Mucosa of descending colon (tissue), 3 donors: Measurements from ENCODE around the gene CNTNAP2. TPM values are rescaled to one million over a fixed set of nuclear protein-coding genes. Genes with fewer than 3 reads are reported as not detected.

Experiments
- ATAC-seq: fragments of 200-7000 bp; cut with Tn5 transposase; one replicate; pipeline ENCODE4 v1.9.1; 2020; ENCODE audit warnings: mild to moderate bottlenecking, moderate library complexity
- DNase-seq, 3 donors: peaks; one replicate each; pipeline ENCODE4 v3.0.0-alpha.2; 2020
- H3K36me3 ChIP-seq: fragments of 200-600 bp; one replicate; pipeline ENCODE4 v1.8.0; 2021; ENCODE audit warnings: low read depth, mild to moderate bottlenecking
- H3K4me1 ChIP-seq: fragments of 200-600 bp; one replicate; pipeline ENCODE4 v1.8.0; 2021; ENCODE audit warnings: low read depth, mild to moderate bottlenecking
- H3K4me3 ChIP-seq: fragments of 200-600 bp; one replicate; pipeline ENCODE4 v1.8.0; 2021; ENCODE audit warnings: mild to moderate bottlenecking
- H3K9me3 ChIP-seq: fragments of 200-600 bp; one replicate; pipeline ENCODE4 v1.8.0; 2021; ENCODE audit warnings: mild to moderate bottlenecking
- CTCF ChIP-seq: fragments of 200-600 bp; IDR thresholded peaks from one replicate; pipeline ENCODE4 v1.8.0; 2022; ENCODE audit warnings: antibody characterized with exemption, mild to moderate bottlenecking
- intact Hi-C, 2 donors: fragments of 100-400 bp; cut with DNase I in 1 of 2; cut with micrococcal nuclease in 1 of 2; formaldehyde crosslinking; loops; one replicate each; pipeline versions ENCODE4 v1.11.0 to v1.11.1; 2022; cut with DNase I, micrococcal nuclease
- total RNA-seq, 3 donors: library from RNA; stranded (reverse); fragmentation: NEBNext Ultra II Directional in 2 of 3; extraction: Animal tissue kit (Norgen Biotek cat#: 25700) in 2 of 3; gene quantifications; one replicate each; pipeline versions ENCODE4 v1.2.1 to v1.2.4, GENCODE V29; 2021 to 2023
- donor health status: DM: no; HTN: no; CAD: no; lungs with moderate emphysema.
- donor health status: DM: no; HTN: no; CAD: no.
- donor health status: DM: no; HTN: yes; CAD: no.

The CNTNAP2 gene
- total RNA-seq, 3 donors from 2014 or later: 3.1 to 5.9 (median 4.2) TPM

GRCh38 chr7:146417176-146417575, 300.6 kb downstream of the CNTNAP2 start:
- no peak for ATAC-seq
- no peaks in the 10 kb centered on the region for H3K36me3 ChIP-seq

DNA sequence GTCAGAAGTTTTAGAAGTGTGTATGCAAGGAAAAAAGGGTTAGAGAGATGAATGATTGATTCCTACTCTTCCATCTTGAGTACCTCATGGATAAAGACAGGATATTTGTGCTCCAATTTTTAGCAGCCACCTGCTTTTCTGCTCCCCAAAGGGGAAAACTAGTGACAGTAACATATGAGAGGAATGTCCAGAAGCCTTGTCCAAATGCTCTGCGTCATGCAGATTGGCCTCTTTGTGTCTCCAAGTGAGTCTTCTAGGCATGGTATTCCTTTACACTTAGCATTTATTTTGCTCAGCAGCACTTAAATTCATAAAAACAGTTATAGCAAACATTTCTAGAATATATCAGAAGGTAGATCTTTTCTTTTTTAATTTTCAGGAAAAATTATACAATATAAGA, 306.8 kb downstream of the CNTNAP2 start:
- DNase-seq: no peak
- intact Hi-C loops: no loop called here
- Histone ChIP-seq H3K36me3 (no peaks in the 10 kb centered on the region), H3K9me3 (peaks cover 19% of the 10 kb centered on the region), H3K4me1 (no peaks in the 10 kb centered on the region), H3K4me3 (no peak overlapping the region)
- no peak for ATAC-seq
- no peak for TF ChIP-seq CTCF

More at GRCh38 chr7:146417176-146417575, 300.6 kb downstream of the CNTNAP2 start:
- peaks cover 14% of the 10 kb centered on the region for H3K9me3 ChIP-seq
- no peak for DNase-seq
- intact Hi-C loops: no loop called here
- TF ChIP-seq CTCF: no peak
- H3K4me3 ChIP-seq: no peak overlapping the region
- no peaks in the 10 kb centered on the region for H3K4me1 ChIP-seq

DNA sequence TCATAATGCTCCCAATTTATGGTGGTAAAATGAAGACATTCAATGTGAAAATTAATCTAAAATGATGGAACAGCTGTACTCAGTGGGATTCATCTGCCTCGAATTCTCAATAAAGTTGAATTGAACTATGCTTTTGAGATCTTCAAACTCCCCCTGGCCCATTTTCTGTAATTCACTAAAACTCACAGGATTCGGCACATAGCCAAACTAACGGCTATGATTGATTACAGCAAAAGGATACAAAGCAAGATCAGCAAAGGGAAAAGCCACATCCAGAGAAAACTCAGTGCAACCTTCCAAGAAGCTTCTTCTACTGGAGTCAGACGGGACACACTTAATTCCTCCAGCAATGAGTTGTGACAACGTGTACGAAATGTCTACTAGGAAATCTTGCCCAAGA, 307.5 kb downstream of the CNTNAP2 start:
- TF ChIP-seq CTCF: no peak
- H3K4me3 ChIP-seq: no peak overlapping the region
- ATAC-seq (no peak), DNase-seq (no peak)
- H3K9me3 ChIP-seq: peaks cover 24% of the 10 kb centered on the region
- intact Hi-C loops: no loop called here
- H3K36me3 ChIP-seq: no peaks in the 10 kb centered on the region
- H3K4me1 ChIP-seq: no peaks in the 10 kb centered on the region

GRCh38 chr7:146433501-146433900, 316.9 kb downstream of the CNTNAP2 start:
- DNase-seq: no peak
- H3K4me3 ChIP-seq: no peak overlapping the region
- no peaks in the 10 kb centered on the region for H3K4me1 ChIP-seq
- intact Hi-C loops: no loop called here
- ATAC-seq: no peak
- H3K9me3 ChIP-seq: peaks cover 33% of the 10 kb centered on the region
- TF ChIP-seq CTCF: no peak
- H3K36me3 ChIP-seq: no peaks in the 10 kb centered on the region

DNA sequence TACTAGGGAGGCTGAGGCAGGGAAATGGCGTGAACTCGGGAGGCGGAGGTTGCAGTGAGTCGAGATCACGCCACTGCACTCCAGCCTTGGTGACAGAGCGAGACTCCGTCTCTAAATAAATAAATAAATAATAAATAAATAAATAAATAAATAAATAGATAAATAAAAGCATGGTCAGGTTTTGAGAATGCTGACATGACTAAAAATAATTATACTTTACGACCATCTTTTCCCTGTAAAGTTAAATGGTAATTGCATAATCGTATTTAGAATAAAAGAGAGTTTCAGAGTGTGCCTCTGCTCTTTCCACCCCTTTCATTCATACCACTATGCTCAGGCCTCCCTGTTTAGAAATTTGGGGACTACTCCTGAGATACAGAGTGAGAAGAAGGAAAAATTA, 326.5 kb downstream of the CNTNAP2 start:
- no peak for DNase-seq
- Histone ChIP-seq H3K36me3 (no peaks in the 10 kb centered on the region), H3K4me3 (no peak overlapping the region), H3K9me3 (peaks cover 53% of the 10 kb centered on the region), H3K4me1 (no peaks in the 10 kb centered on the region)
- TF ChIP-seq CTCF: no peak
- intact Hi-C loops: no loop called here
- no peak for ATAC-seq

DNA sequence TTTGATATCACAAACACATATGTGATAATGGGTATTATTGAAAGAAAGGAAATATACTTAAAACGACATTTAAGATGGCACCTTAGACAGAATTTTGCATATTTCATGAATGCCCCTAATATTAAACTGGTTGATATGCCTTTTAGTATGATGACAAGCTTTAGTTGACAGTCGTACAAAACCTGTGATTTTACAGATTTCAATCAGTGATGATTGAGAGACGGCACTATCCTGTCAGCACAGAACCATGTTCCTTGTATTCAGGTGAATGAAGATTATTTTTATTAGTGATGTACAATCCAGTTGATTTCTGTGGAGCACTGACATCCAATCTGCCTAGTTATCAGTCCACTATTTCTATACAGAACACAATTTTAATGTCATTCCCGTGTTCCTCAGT, 333.0 kb downstream of the CNTNAP2 start:
- no peak for ATAC-seq

More for the DNA sequence above, 333.0 kb downstream of the CNTNAP2 start:
- DNase-seq: no peak
- Histone ChIP-seq H3K36me3 (no peaks in the 10 kb centered on the region), H3K4me1 (no peaks in the 10 kb centered on the region), H3K9me3 (peaks cover 25% of the 10 kb centered on the region), H3K4me3 (no peak overlapping the region)
- intact Hi-C loops: no loop called here
- no peak for TF ChIP-seq CTCF
